NCI-H2081 treated with DMSO at 0.1 percent for 48 hours (cell line): ENCODE results near the gene AANAT.

Experiments used
- DNase-seq: peaks from one replicate; lab custom pipeline; 2025; lab: John Stamatoyannopoulos, UW

Gene AANAT

DNA sequence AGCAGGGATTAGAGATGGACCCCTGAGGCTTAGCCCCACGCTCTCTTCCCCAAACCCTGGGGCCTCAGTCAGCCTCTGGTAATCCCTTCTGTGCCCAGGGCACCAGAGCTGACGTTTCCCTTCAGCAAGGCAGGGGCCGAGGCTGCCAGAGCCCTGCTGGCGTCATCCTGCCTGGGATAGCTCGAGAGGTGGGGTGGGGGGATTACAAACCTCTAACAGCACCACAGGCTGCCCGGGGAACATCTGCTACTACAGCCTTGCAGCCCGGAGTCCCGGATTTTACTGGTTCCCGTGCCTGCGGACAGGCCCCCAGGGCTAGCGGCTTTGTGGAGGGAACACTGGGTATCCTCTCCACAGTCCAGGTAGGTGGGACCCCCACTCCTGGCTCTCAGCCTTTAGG lies at the start of gene AANAT:
Gene AANAT (plus strand): TSS at position 238 of the 400 bp plus-strand sequence. CDS start 1,144 bp downstream, outside the sequence.
- DNase-seq = no peak

DNA sequence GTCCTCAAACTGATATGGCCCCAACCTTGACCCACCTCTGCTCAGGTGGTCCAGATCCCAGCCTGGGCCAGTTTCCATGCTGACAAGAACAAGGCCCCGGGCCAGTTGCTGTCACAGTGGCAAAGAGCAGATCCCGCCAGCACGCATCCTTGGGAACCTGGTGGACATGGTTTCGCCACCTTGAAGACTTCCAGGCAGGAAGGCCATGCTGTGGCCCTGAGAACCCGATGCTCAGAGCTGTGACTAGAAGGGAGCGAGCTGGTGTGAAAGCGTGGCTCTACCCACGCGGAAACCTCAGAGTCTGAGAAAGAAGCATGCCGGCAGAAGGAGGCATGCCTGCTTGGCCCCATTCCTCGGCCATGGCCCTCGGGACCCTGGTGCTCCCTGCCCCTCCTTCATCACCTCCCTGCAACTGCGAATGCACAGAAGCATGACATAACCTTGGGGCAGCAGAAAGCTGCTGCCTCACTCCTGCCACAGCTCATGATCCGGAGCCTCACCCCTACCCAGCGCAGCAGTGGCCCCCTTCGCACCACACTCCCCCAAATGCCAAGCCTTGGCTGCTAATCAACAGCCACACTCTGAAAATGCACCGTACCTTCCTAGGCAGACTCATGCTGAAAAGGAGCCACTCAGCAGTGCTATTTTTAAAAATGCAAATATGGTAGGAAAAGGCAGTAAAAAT lies 47.7 kb upstream of the AANAT start:
- DNase-seq = no peak

DNA sequence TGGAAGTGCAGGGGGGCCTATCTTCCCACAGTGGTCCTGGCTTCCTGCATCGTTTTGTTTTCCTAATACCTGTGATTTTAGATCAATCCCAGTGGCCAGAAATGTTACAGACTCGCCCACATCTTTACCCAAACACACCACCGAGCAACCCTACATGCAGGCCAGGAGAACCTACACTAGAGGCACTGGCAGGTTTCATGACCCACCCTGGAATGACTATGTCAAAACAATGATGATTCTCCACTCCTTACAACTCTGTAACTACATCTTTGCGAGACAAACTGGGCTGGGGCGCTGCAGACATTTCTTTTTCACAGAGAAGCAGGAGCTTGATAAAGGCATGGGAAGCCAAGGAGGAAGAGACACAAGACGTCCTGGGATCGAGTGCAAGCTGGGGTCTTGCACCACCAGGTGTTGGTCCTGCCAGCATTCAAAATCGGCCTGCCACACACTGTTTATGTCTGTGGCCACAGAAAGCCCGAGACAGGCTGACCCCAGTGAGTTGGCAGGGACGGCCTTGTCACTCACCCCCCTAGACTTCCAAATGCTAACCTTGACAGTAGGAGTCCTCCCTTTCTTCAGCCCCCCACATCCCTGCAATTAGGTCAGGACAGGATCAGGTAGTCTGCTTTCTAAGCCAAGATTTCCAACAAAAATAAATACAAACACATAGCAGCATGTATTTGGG lies 46.9 kb upstream of the AANAT start:
- DNase-seq = no peak

GRCh38 chr17:76421044-76421407 lies 46.4 kb upstream of the AANAT start:
- no peak for DNase-seq

GRCh38 chr17:76422406-76422805 lies 45.0 kb upstream of the AANAT start:
- no peak for DNase-seq

DNA sequence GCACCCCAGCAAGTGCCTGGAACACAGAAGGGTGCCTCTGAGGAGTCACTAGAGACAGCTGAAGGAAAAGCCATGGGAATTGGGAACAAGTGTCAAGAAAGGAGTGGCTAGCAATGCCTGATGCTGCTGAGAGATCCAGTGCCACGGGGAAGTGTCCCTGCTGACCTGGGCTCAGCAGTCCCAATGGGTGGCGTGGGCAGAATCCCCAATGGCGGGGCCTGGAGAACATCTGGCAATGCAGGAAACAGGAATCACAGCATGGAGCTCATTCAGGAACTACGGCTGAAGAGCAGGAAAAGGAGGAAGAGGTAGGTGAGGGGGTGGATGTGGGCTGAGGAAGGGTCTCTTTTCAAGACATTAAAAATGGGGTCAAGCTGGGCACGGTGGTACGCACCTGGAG lies 44.5 kb upstream of the AANAT start:
- DNase-seq = no peak

GRCh38 chr17:76426853-76427252 lies 40.5 kb upstream of the AANAT start:
- DNase-seq = no peak

DNA sequence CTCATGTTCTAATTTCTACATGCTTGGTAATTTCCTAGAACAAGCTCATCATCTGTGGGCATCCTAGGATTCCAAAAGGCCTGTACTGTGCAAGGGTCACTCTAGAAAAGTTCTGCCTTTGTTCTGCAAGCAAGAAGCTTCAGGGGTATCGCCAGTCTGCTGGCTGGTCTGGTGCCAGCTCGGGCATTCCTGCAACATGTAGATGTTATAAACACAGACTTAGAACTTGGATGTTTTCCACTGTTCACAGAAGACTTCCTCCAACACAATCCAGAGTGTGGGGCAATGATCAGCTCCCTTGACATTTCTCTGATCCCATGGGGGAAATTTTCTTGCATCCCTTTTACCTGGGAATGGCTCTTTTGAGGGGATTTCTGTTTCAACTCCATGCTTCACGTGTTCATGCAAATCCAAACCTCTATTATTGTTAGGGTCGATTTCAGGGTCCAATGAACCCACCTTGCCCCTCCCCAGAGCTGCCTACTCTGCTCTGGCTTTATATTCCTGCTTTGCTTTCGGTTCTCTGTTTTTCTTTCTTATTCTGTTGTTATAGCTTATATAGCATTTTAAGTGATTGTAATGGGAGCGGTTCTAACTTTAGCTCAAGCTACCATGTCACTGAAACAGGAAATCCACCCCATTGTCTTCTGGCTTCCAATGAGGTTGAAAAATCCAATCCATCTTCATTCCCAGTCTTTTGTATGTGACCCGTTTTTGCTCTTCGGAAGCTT lies 39.7 kb upstream of the AANAT start:
- DNase-seq = no peak

DNA sequence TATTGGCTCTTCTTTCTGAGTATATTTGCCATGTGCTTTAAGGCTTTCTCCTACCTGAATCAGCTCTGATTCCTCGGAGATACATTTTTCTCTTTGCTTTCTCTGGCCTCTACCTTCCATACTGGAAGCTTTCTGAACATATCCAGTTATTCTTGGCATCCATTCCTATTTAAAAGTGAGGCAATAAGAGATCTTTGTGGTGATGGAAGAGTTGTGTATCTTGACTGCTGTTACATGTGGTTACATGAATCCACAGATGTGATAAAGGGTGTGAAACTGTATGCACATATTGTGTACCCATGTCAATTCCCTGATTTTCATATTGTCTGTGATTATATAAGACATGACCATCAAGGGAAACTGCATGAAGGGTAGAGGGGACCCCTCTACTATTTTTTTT lies 38.9 kb upstream of the AANAT start:
- DNase-seq = no peak

- no peak for DNase-seq
These were observed 35.9 kb upstream of the AANAT start for GRCh38 chr17:76431509-76431908.

- DNase-seq = no peak
These were observed 35.4 kb upstream of the AANAT start for GRCh38 chr17:76432004-76432403.

- no peak for DNase-seq
These were observed 34.6 kb upstream of the AANAT start for GRCh38 chr17:76432712-76433336.

DNA sequence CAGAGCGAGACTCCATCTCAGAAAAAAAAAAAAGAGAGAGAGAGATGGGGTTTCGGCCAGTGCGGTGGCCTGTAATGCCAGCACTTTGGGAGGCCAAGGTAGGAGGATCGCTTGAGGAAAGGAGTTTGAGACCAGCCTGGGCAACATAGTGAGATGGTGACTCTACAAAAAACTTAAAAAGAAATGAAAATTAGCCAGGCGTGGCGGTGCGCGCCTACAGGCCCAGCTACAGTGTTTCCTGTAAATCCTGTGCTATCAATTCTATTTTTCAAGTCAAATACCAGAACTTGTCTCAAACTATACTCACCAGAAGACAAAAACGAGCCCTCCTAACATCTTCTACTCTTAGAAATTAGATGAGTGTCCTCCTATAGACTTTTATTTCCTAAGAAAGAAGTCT lies 33.7 kb upstream of the AANAT start:
- DNase-seq = no peak

- DNase-seq = no peak
These were observed 32.5 kb upstream of the AANAT start for GRCh38 chr17:76434870-76435269.

GRCh38 chr17:76435751-76436150 lies 31.7 kb upstream of the AANAT start:
- DNase-seq = no peak

GRCh38 chr17:76437467-76438402 lies 29.7 kb upstream of the AANAT start:
- DNase-seq = peak; percentile 47

GRCh38 chr17:76438906-76439305 lies 28.5 kb upstream of the AANAT start:
- no peak for DNase-seq

GRCh38 chr17:76439314-76439928 lies 28.0 kb upstream of the AANAT start:
- DNase-seq = no peak

GRCh38 chr17:76440751-76441362 lies 26.5 kb upstream of the AANAT start:
- DNase-seq = no peak

GRCh38 chr17:76441686-76442340 lies 25.6 kb upstream of the AANAT start:
- DNase-seq = no peak
